ENCODE results near the gene LCA5L.
"Not testable (repeated sequence)": the region's sequence is repeated elsewhere in the genome, so short reads cannot be mapped to it uniquely, and the experiment has no call there.

LCA5L gene

DNA sequence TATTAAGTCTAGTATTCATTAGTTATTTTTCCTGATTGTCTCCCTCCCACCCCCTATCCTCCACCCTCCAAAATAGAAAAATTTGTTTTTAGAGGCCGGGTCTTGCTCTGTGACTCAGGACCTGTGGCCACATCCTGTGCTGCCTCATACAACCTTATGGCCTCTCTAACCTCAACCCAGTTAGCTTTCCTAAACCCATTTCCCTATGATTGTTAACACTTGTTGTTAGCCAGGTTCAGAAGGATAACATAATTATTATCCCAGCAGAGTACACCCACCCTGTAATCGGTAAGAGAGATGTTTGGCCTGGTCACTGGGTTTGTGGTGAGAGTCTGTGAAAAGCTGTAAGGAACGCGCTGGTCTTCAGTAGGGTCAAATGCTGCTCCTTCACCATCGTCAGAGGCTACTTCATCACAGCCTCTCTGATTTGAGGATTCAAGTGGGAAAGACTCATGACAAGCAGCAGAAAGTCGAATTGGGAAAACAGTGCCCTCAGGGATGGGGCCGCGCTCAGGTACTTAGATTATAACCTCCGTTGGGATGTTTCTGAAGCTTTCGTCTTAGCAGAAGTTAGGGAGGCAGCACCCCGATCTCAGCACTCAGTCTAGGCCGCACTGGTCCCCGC is 60.8 kb downstream of the LCA5L start:
- H3K4me1 ChIP-seq (ENCODE audit: insufficient read depth, low read length): peaks cover 4% of the 10 kb centered on the region; the same call in 1 of the 2 replicates
- no peak overlapping the region for H3K27ac ChIP-seq (ENCODE audit: low read length)
- H3K9ac ChIP-seq (ENCODE audit: low read depth, low read length): no peak overlapping the region
- no peaks in the 10 kb centered on the region for H3K9me3 ChIP-seq (ENCODE audit: insufficient read depth, low read depth, low read length)
- no peak overlapping the region for H3K4me3 ChIP-seq (ENCODE audit: low read length)
- no peaks in the 10 kb centered on the region for H3K36me3 ChIP-seq (ENCODE audit: insufficient read depth, low read depth, low read length)
- H3K27me3 ChIP-seq (ENCODE audit: insufficient read depth, low read length): no peaks in the 10 kb centered on the region

DNA sequence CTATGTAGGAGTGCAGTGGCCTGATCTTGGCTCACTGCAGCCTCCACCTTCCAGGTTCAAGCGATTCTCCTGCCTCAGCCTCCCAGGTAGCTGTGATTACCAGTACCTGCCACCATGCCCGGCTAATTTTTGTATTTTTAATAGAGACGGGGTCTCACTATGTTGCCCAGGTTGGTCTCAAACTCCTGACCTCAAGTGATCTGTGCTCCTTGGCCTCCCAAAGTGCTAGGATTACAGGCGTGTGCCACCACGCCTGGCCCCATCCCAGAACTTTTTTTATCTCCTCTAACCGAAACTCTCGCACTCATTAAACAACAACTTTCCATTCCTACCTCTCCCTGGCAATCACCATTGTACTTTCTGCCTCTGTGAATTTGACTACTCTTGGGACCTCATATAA is 63.5 kb downstream of the LCA5L start:
- H3K9me3 ChIP-seq (ENCODE audit: insufficient read depth, low read depth, low read length); H3K4me3 ChIP-seq (ENCODE audit: low read length); H3K27ac ChIP-seq (ENCODE audit: low read length); H3K27me3 ChIP-seq (ENCODE audit: insufficient read depth, low read length); H3K4me1 ChIP-seq (ENCODE audit: insufficient read depth, low read length); H3K36me3 ChIP-seq (ENCODE audit: insufficient read depth, low read depth, low read length); H3K9ac ChIP-seq (ENCODE audit: low read depth, low read length): not testable (repeated sequence)

DNA sequence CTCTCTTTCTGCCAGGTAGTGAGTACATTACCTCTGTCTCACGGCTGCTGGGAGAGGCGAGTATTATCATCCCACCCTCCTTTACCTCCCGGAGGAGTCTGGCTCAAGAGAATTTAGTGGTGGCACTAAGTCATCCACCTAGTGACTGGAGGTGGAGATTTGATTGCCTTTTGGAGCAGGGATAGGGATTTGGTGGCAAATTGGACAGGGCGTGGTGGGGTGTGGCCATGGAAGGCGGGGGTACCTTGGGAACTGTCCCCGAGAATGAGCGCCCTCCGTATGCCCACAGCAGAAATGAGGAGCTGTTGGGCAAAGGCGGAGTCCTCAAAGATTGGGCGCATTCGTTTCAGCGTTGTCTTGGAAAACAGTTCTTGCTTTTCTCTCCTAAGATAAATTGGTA is 64.6 kb downstream of the LCA5L start:
- Histone ChIP-seq H3K9me3 (ENCODE audit: insufficient read depth, low read depth, low read length) (no peaks in the 10 kb centered on the region), H3K4me1 (ENCODE audit: insufficient read depth, low read length) (peaks cover 3% of the 10 kb centered on the region; the same call in 1 of the 2 replicates), H3K36me3 (ENCODE audit: insufficient read depth, low read depth, low read length) (no peaks in the 10 kb centered on the region), H3K9ac (ENCODE audit: low read depth, low read length) (peak overlapping the region; percentile 74; the same call in 1 of the 2 replicates), H3K27me3 (ENCODE audit: insufficient read depth, low read length) (no peaks in the 10 kb centered on the region), H3K27ac (ENCODE audit: low read length) (no peak overlapping the region), H3K4me3 (ENCODE audit: low read length) (peak overlapping the region; percentile 86)

DNA sequence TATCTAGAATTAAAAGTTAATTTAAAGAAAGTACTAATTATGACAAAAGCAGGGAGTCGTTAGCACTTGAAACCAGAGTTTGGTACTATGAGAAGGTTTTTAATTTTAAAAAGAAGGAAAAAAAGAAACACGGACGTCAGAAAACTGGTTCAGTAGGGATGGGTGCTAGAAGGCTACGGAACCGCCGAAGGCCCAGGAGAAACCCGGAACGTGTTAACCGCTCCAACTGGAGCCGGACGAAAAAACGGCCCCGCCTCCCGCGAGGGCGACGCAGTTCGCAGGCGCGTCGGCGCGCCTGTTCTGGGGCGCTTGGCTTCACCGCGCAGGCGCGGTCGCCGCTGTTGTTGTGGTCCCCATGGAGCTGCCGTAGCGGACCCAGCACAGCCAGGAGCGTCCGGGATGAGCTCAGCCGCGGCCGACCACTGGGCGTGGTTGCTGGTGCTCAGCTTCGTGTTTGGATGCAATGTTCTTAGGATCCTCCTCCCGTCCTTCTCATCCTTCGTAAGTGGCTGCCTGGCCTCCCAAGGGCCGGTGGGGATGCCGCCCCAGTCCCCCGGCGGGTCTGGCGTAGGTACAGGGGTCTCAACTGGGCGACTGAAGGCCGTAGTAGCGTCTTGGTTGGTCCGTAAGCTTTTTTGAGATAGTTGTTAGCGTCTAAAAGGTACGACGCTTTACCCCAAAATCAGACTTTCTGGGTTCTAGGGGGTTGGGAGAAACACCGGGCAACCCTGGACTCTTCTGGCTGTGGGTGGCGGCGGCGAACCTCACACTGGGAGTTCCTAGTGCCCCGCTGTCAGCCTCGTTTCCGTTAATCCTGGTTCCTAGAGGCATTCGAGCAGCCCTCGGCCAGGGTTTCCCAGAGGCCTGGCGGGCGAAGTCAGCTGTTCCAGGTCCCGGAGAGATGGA is 65.3 kb downstream of the LCA5L start:
- H3K36me3 ChIP-seq (ENCODE audit: insufficient read depth, low read depth, low read length): no peaks in the 10 kb centered on the region

DNA sequence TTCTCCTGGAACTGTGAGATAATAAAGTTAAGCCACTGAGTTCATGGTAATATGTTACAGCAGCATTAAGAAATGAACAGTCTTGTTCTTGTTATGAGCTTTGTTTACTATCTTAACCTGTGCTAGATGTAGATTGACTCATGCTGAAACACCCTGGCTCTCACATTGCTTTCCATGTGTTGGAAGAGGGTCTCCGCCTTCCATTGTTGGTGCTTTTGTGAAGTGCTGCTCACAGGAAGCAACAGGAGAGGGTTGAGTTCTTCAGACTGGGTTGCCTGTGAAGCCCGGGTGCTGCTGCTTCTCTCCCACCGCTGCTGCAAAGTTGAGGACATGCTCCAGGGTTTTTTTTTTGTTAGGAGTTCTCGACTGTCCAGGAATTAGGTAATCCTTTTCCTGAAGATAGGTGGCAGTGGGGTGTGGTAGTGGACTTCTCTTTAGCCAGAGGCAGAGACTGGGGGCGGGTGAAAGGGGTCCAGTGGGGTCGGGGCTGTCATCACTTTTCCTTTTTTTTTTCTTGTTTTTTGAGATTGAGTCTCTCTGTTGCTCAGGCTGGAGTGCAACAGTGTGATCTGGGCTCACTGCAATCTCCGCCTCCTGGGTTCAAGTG is 68.0 kb downstream of the LCA5L start:
- H3K27me3 ChIP-seq (ENCODE audit: insufficient read depth, low read length): no peaks in the 10 kb centered on the region
- H3K9ac ChIP-seq (ENCODE audit: low read depth, low read length): no peak overlapping the region
- H3K4me3 ChIP-seq (ENCODE audit: low read length): no peak overlapping the region
- no peak overlapping the region for H3K27ac ChIP-seq (ENCODE audit: low read length)
- H3K36me3 ChIP-seq (ENCODE audit: insufficient read depth, low read depth, low read length): no peaks in the 10 kb centered on the region
- no peaks in the 10 kb centered on the region for H3K9me3 ChIP-seq (ENCODE audit: insufficient read depth, low read depth, low read length)
- H3K4me1 ChIP-seq (ENCODE audit: insufficient read depth, low read length): peaks cover 3% of the 10 kb centered on the region

More for the DNA sequence above, 65.3 kb downstream of the LCA5L start:
- Histone ChIP-seq H3K27me3 (ENCODE audit: insufficient read depth, low read length) (no peaks in the 10 kb centered on the region), H3K9me3 (ENCODE audit: insufficient read depth, low read depth, low read length) (no peaks in the 10 kb centered on the region), H3K9ac (ENCODE audit: low read depth, low read length) (peak overlapping the region; percentile 74; the same call in 1 of the 2 replicates), H3K27ac (ENCODE audit: low read length) (no peak overlapping the region), H3K4me3 (ENCODE audit: low read length) (peak overlapping the region; percentile 86), H3K4me1 (ENCODE audit: insufficient read depth, low read length) (peaks cover 3% of the 10 kb centered on the region; the same call in 1 of the 2 replicates)

DNA sequence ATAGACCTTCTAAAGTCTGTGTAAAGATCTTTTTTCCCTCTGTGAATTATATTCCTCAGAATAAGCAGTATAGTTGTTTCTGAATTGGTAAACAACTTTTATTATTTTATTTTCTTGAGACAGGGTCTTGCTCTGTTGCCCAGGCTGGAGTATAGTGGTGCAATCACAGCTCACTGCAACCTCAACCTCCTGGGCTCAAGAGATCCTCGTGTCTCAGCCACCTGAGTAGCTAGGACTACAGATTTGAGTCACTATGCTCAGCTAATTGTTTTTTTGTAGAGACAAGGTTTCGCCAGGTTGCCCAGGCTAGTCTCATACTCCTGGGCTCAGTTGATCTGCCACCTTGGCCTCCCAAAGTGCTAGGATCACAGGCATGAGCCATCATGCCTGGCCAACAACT is 70.1 kb downstream of the LCA5L start:
- Histone ChIP-seq H3K9ac (ENCODE audit: low read depth, low read length) (no peak overlapping the region), H3K27me3 (ENCODE audit: insufficient read depth, low read length) (no peaks in the 10 kb centered on the region), H3K27ac (ENCODE audit: low read length) (no peak overlapping the region), H3K4me3 (ENCODE audit: low read length) (no peak overlapping the region), H3K9me3 (ENCODE audit: insufficient read depth, low read depth, low read length) (no peaks in the 10 kb centered on the region), H3K36me3 (ENCODE audit: insufficient read depth, low read depth, low read length) (no peaks in the 10 kb centered on the region), H3K4me1 (ENCODE audit: insufficient read depth, low read length) (peaks cover 3% of the 10 kb centered on the region)

DNA sequence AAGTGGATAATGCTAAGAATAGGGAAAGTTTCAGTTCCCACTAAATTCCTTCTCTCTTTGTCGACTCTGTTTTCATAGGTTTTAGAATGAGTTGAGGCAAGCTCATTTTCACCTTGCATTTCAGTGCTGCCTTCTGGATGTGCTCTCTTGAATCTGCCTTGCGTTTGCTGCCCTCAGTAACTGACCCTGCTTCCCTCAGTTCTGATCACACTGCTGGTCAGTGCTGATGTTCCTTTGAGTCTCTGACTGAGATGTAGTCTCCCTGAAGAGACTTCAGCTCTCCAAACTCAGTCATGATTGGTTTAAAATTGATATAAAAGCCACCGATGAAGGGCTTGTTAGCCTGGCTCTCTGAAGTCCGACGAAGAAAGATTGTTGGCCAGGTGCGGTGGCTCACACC is 71.5 kb downstream of the LCA5L start:
- H3K4me3 ChIP-seq (ENCODE audit: low read length): no peak overlapping the region
- no peaks in the 10 kb centered on the region for H3K9me3 ChIP-seq (ENCODE audit: insufficient read depth, low read depth, low read length)
- no peak overlapping the region for H3K27ac ChIP-seq (ENCODE audit: low read length)
- no peaks in the 10 kb centered on the region for H3K27me3 ChIP-seq (ENCODE audit: insufficient read depth, low read length)
- H3K4me1 ChIP-seq (ENCODE audit: insufficient read depth, low read length): no peaks in the 10 kb centered on the region; the same call in 1 of the 2 replicates
- H3K36me3 ChIP-seq (ENCODE audit: insufficient read depth, low read depth, low read length): no peaks in the 10 kb centered on the region
- H3K9ac ChIP-seq (ENCODE audit: low read depth, low read length): no peak overlapping the region; the same call in 1 of the 2 replicates

DNA sequence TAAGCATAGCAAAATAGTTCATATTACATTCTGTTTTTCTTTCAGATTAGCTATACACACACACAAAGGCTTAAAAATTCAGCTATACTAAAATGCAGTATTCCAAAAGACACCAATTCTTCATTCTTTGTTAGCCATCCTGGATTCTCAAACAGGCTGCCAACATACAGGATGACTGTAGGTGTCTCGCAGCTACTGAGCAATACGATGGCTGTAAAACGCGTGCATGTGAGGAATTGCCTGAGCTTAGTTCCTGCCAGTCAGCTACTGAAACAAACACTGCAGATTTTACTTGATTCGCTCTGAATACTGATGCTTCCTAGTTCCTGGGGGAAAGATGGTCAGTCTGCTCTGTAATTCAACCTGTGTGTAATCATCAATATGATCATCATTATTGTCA is 71.9 kb downstream of the LCA5L start:
- Histone ChIP-seq H3K27ac (ENCODE audit: low read length) (no peak overlapping the region), H3K27me3 (ENCODE audit: insufficient read depth, low read length) (no peaks in the 10 kb centered on the region), H3K4me3 (ENCODE audit: low read length) (no peak overlapping the region), H3K9ac (ENCODE audit: low read depth, low read length) (no peak overlapping the region; the same call in 1 of the 2 replicates), H3K4me1 (ENCODE audit: insufficient read depth, low read length) (no peaks in the 10 kb centered on the region; the same call in 1 of the 2 replicates), H3K36me3 (ENCODE audit: insufficient read depth, low read depth, low read length) (no peaks in the 10 kb centered on the region), H3K9me3 (ENCODE audit: insufficient read depth, low read depth, low read length) (no peaks in the 10 kb centered on the region)

DNA sequence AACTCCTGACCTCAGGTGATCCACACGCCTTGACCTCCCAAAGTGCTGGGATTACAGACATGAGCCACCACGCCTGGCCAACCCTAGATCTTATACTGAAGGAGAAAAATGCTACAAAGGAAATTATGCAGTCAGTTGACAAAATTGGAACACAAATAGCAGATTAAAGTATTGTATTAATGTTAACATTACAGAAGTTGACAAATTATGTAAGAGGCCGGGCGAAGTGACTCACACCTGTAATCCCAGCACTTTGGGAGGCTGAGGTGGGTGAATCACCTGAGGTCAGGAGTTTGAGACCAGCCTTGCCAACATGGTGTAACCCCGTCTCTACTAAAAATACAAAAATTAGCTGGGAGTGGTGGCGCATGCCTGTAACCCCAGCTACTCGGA is 75.7 kb downstream of the LCA5L start:
- not testable (repeated sequence) for H3K4me1 ChIP-seq (ENCODE audit: insufficient read depth, low read length); H3K9me3 ChIP-seq (ENCODE audit: insufficient read depth, low read depth, low read length); H3K27me3 ChIP-seq (ENCODE audit: insufficient read depth, low read length); H3K4me3 ChIP-seq (ENCODE audit: low read length); H3K27ac ChIP-seq (ENCODE audit: low read length); H3K9ac ChIP-seq (ENCODE audit: low read depth, low read length); H3K36me3 ChIP-seq (ENCODE audit: insufficient read depth, low read depth, low read length)

DNA sequence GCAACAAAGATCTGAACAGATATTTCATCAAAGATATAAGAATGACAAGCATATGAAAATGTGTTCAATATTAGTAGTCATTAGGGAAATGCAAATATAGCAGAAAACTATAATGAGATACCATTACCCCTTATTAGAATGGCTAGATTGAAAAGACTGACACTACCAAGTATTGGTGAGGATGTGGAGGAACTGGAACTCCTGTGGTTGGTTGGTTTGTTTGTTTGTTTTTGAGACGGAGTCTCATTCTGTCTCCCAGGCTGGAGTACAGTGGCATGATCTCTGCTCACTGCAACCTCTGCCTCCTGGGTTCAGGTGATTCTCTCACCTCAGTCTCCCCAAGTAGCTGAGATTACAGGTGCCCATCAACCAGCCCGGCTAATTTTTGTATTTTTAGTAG is 77.8 kb downstream of the LCA5L start:
- Histone ChIP-seq H3K4me1 (ENCODE audit: insufficient read depth, low read length) (no peaks in the 10 kb centered on the region), H3K27ac (ENCODE audit: low read length) (no peak overlapping the region), H3K9me3 (ENCODE audit: insufficient read depth, low read depth, low read length) (no peaks in the 10 kb centered on the region), H3K4me3 (ENCODE audit: low read length) (no peak overlapping the region), H3K9ac (ENCODE audit: low read depth, low read length) (no peak overlapping the region), H3K27me3 (ENCODE audit: insufficient read depth, low read length) (no peaks in the 10 kb centered on the region), H3K36me3 (ENCODE audit: insufficient read depth, low read depth, low read length) (no peaks in the 10 kb centered on the region)

DNA sequence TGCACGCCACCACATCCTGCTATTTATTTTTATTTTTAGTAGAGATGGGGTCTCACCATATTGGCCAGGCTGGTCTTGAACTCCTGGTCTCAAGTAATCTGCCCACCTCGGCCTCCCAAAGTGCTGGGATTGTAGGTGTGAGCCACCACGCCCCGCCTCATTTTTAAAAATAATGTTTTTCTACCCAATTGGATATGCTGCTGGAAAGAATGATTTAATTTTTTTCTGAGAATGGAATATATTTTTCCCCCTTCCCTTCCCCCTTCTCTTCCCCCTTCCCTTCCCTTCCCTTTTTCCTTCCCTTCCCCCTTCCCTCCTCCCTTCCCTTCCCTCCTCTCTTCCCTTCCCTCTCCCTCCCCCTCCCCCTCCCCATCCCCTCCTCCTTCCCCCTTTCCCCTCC is 79.0 kb downstream of the LCA5L start:
- Histone ChIP-seq H3K27me3 (ENCODE audit: insufficient read depth, low read length) (no peaks in the 10 kb centered on the region), H3K9ac (ENCODE audit: low read depth, low read length) (no peak overlapping the region), H3K9me3 (ENCODE audit: insufficient read depth, low read depth, low read length) (no peaks in the 10 kb centered on the region), H3K4me3 (ENCODE audit: low read length) (no peak overlapping the region), H3K36me3 (ENCODE audit: insufficient read depth, low read depth, low read length) (no peaks in the 10 kb centered on the region), H3K27ac (ENCODE audit: low read length) (no peak overlapping the region), H3K4me1 (ENCODE audit: insufficient read depth, low read length) (no peaks in the 10 kb centered on the region)

Data from iPS-20b (cell line).